MM.1S (cell line): Measurements from ENCODE around the gene HNRNPA0.

ENCODE experiments used
- DNase-seq: peaks from one replicate; pipeline ENCODE4 v3.0.0-alpha.2; 2015
- H2AFZ ChIP-seq: fragments of 300-600 bp; sonication (generic); 2 replicates; pipeline ENCODE4 v1.6.0; 2016; ENCODE audit warnings: antibody characterized with exemption, low read length
- H3F3A ChIP-seq: fragments of 300-600 bp; sonication (generic); 2 replicates; pipeline ENCODE4 v1.6.1; 2016; ENCODE audit warnings: mild to moderate bottlenecking, antibody characterized with exemption, low read length, moderate library complexity, mixed read lengths; ENCODE audit not compliant: insufficient read depth
- H3K27ac ChIP-seq: fragments of 300-600 bp; sonication (generic); 2 replicates; pipeline ENCODE4 v1.5.1; 2016; ENCODE audit warnings: mild to moderate bottlenecking, low read length
- H3K27me3 ChIP-seq: fragments of 300-600 bp; sonication (generic); replicated peaks from 2 replicates; pipeline ENCODE4 v1.6.0; 2016; ENCODE audit warnings: low read length; ENCODE audit not compliant: insufficient read depth
- H3K36me3 ChIP-seq: fragments of 300-600 bp; sonication (generic); replicated peaks from 2 replicates; pipeline ENCODE4 v1.6.1; 2016; ENCODE audit warnings: mild to moderate bottlenecking, low read length, mixed read lengths; ENCODE audit not compliant: insufficient read depth
- H3K4me1 ChIP-seq: fragments of 300-600 bp; sonication (generic); 2 replicates; pipeline ENCODE4 v1.6.1; 2016; ENCODE audit warnings: low read length, mixed read lengths
- H3K4me2 ChIP-seq: fragments of 300-600 bp; sonication (generic); 2 replicates; pipeline ENCODE4 v1.6.0; 2016; ENCODE audit warnings: low read depth, low read length
- H3K4me3 ChIP-seq: fragments of 300-600 bp; sonication (generic); 2 replicates; pipeline ENCODE4 v1.5.1; 2016; ENCODE audit warnings: low read length, mixed read lengths
- H3K79me2 ChIP-seq: fragments of 300-600 bp; sonication (generic); 2 replicates; pipeline ENCODE4 v1.6.1; 2016; ENCODE audit warnings: mixed run types, low read length, mixed read lengths
- H3K9ac ChIP-seq: fragments of 300-600 bp; sonication (generic); 2 replicates; pipeline ENCODE4 v1.6.1; 2016; ENCODE audit warnings: low read length, mixed read lengths
- H3K9me2 ChIP-seq: fragments of 300-600 bp; sonication (generic); replicated peaks from 2 replicates; pipeline ENCODE4 v1.6.1; 2016; ENCODE audit warnings: mild to moderate bottlenecking, low read length, mixed read lengths; ENCODE audit not compliant: insufficient read depth
- H3K9me3 ChIP-seq: fragments of 300-600 bp; sonication (generic); replicated peaks from 2 replicates; pipeline ENCODE4 v1.6.1; 2016; ENCODE audit warnings: mild to moderate bottlenecking, low read length, mixed read lengths; ENCODE audit not compliant: insufficient read depth
- H4K20me1 ChIP-seq: fragments of 300-600 bp; sonication (generic); 2 replicates; pipeline ENCODE4 v1.6.1; 2016; ENCODE audit warnings: mild to moderate bottlenecking, low read length, moderate library complexity, mixed read lengths; ENCODE audit not compliant: insufficient read depth
- EZH2 ChIP-seq: fragments of 300-600 bp; sonication (generic); optimal IDR thresholded peaks from 2 replicates; pipeline ENCODE3; 2017; ENCODE audit warnings: low read depth, mild to moderate bottlenecking, antibody characterized with exemption, low read length, mixed read lengths
- EZH2phosphoT487 ChIP-seq: fragments of 300-600 bp; sonication (generic); IDR thresholded peaks from 2 replicates; pipeline ENCODE4 v1.6.1; 2018; ENCODE audit warnings: antibody characterized with exemption, low read length
- TF ChIP-seq, protein P1 (sequence below): fragments of 300-600 bp; sonication (generic); IDR thresholded peaks from 2 replicates; pipeline ENCODE4 v1.5.1; 2016; ENCODE audit warnings: antibody characterized with exemption, low read length, mixed read lengths

HNRNPA0 gene

DNA sequence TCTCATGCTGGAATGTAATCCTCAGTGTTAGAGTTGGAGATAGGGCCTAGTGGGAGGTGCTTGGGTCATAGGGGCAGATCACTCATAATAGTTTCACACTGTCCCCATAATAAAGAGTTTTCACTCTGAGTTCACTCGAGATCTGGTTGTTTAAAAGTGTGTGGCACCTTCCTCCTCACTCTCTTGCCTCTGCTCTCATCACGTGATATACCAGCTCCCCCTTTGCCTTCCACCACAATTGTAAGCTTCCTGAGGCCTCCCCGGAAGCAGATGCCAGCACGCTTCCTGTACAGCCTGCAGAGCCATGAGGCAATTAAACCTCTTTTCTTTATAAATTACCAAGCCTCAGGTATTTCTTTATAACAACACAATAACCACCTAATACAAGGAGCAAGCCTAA, 14.4 kb downstream of the HNRNPA0 start:
- no peak overlapping the region for H3K27ac ChIP-seq
- TF ChIP-seq EZH2 = no peak
- no peak for TF ChIP-seq EZH2phosphoT487
- TF ChIP-seq, protein P1, sequence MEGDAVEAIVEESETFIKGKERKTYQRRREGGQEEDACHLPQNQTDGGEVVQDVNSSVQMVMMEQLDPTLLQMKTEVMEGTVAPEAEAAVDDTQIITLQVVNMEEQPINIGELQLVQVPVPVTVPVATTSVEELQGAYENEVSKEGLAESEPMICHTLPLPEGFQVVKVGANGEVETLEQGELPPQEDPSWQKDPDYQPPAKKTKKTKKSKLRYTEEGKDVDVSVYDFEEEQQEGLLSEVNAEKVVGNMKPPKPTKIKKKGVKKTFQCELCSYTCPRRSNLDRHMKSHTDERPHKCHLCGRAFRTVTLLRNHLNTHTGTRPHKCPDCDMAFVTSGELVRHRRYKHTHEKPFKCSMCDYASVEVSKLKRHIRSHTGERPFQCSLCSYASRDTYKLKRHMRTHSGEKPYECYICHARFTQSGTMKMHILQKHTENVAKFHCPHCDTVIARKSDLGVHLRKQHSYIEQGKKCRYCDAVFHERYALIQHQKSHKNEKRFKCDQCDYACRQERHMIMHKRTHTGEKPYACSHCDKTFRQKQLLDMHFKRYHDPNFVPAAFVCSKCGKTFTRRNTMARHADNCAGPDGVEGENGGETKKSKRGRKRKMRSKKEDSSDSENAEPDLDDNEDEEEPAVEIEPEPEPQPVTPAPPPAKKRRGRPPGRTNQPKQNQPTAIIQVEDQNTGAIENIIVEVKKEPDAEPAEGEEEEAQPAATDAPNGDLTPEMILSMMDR = no peak
- H3K4me3 ChIP-seq = no peak overlapping the region
- H4K20me1 ChIP-seq = no peaks in the 10 kb centered on the region
- no peaks in the 10 kb centered on the region for H3K27me3 ChIP-seq
- no peaks in the 10 kb centered on the region for H3K79me2 ChIP-seq
- peaks cover 23% of the 10 kb centered on the region for H3F3A ChIP-seq
- no peak overlapping the region for H2AFZ ChIP-seq
- no peak overlapping the region for H3K9ac ChIP-seq
- no peak overlapping the region for H3K4me2 ChIP-seq
- H3K4me1 ChIP-seq = peaks cover 22% of the 10 kb centered on the region
- no peak for DNase-seq
- H3K36me3 ChIP-seq = no peaks in the 10 kb centered on the region
- no peaks in the 10 kb centered on the region for H3K9me3 ChIP-seq
- no peaks in the 10 kb centered on the region for H3K9me2 ChIP-seq

DNA sequence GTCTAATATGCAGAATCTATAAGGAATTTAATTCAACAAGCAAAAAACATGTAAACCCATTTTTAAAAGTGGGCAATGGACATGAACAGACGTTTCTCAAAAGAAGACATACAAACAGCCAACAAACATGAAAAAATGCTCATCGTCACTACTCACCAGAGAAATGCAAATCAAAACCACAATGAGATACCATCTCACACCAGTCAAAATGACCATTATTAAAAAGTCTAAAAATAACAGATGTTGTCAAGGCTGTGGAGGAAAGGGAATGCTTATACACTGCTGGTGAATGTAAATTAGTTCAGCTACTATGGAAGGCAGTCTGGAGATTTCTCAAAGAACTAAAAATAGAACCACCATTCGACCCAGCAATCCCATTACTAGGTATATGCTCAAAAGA, 15.2 kb downstream of the HNRNPA0 start:
- H3K9ac ChIP-seq = no peak overlapping the region
- no peaks in the 10 kb centered on the region for H3K27me3 ChIP-seq
- peaks cover 30% of the 10 kb centered on the region for H3K4me1 ChIP-seq
- H3K4me2 ChIP-seq = no peak overlapping the region
- no peak overlapping the region for H3K27ac ChIP-seq
- peaks cover 23% of the 10 kb centered on the region for H3F3A ChIP-seq
- no peaks in the 10 kb centered on the region for H3K9me2 ChIP-seq
- no peak overlapping the region for H3K4me3 ChIP-seq
- no peak for TF ChIP-seq EZH2
- TF ChIP-seq, protein P1 = no peak
- no peak for TF ChIP-seq EZH2phosphoT487
- no peak for DNase-seq
- no peaks in the 10 kb centered on the region for H4K20me1 ChIP-seq
- H3K36me3 ChIP-seq = no peaks in the 10 kb centered on the region
- H2AFZ ChIP-seq = no peak overlapping the region
- no peaks in the 10 kb centered on the region for H3K9me3 ChIP-seq
- H3K79me2 ChIP-seq = 0 out of 2 replicates have a peak, but pooled peaks cover 2% of the 10 kb centered on the region

DNA sequence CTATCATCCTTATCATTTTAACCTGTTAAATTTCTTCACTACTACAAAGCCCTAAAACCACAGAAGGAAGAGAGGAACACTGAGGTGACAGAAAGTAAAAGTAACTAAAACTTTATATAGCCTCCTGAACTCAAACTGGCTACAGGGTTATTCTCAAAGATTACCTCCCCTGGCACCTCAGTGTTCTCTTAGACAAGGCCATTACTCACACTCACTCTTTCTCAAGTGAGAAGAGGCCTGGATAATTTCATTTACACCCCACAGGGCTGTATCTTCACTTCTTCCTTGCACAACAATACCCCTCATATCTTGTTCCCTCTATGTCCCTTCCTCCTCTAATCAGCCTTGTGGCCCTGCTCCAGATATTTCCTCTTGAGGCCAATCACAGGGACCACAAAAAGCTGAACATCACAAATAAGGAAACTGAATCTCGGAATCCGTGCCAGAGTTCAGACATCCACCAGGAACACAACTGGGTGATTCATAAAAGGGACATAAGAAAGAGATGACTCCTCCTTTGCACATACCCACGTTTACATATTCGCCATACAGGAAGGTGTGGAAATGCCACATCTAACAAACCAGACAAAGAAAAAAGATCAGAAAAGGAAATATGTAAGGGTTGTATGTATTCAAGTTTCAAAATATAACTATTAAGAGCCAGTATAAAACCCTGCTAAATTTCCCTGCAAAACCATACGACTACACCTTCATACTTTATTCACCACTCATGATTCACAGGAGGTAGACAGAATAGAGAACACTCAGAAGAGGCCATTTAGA, 16.6 kb downstream of the HNRNPA0 start:
- 0 out of 2 replicates have a peak, but pooled peaks cover 7% of the 10 kb centered on the region for H3K79me2 ChIP-seq
- no peaks in the 10 kb centered on the region for H3K9me2 ChIP-seq
- TF ChIP-seq EZH2phosphoT487 = no peak
- TF ChIP-seq, protein P1 = no peak
- no peak for TF ChIP-seq EZH2
- no peaks in the 10 kb centered on the region for H3K27me3 ChIP-seq
- H3K4me2 ChIP-seq = no peak overlapping the region
- H3K4me1 ChIP-seq = peaks cover 34% of the 10 kb centered on the region
- H3F3A ChIP-seq = peaks cover 23% of the 10 kb centered on the region
- no peak overlapping the region for H3K4me3 ChIP-seq
- H3K36me3 ChIP-seq = no peaks in the 10 kb centered on the region
- H4K20me1 ChIP-seq = no peaks in the 10 kb centered on the region
- no peak for DNase-seq
- H3K9ac ChIP-seq = no peak overlapping the region
- no peaks in the 10 kb centered on the region for H3K9me3 ChIP-seq
- no peak overlapping the region for H3K27ac ChIP-seq
- H2AFZ ChIP-seq = no peak overlapping the region
